OCI-LY1 (cell line): ENCODE measurements around the gene ANKS1A.

Experiments used
- H2AFZ ChIP-seq: fragments of 200-600 bp; sonication (generic), shearing (Covaris generic); 2 replicates; pipeline ENCODE4 v1.6.0; 2014; ENCODE audit warnings: antibody characterized with exemption, mild to moderate bottlenecking, low read length
- H3F3A ChIP-seq: fragments of 200-600 bp; sonication (generic), shearing (Covaris generic); 2 replicates; pipeline ENCODE4 v1.6.0; 2014; ENCODE audit warnings: mild to moderate bottlenecking, antibody characterized with exemption, low read length, moderate library complexity; ENCODE audit not compliant: insufficient read depth
- H3K27ac ChIP-seq: fragments of 200-600 bp; sonication (generic); 2 replicates; pipeline ENCODE4 v1.5.1; 2014; ENCODE audit warnings: low read length, mixed run types, mild to moderate bottlenecking, low read depth; ENCODE audit not compliant: poor library complexity, severe bottlenecking
- H3K27me3 ChIP-seq: fragments of 200-600 bp; sonication (generic); 2 replicates; pipeline ENCODE4 v1.6.0; 2014; ENCODE audit warnings: antibody characterized with exemption, mild to moderate bottlenecking, low read length, moderate library complexity; ENCODE audit not compliant: insufficient read depth
- H3K36me3 ChIP-seq: fragments of 200-600 bp; sonication (generic); 2 replicates; pipeline ENCODE4 v1.6.1; 2014; ENCODE audit warnings: mild to moderate bottlenecking, antibody characterized with exemption, low read length, moderate library complexity, mixed read lengths; ENCODE audit not compliant: insufficient read depth
- H3K4me1 ChIP-seq: fragments of 200-600 bp; sonication (generic); 2 replicates; pipeline ENCODE4 v1.5.1; 2014; ENCODE audit warnings: mild to moderate bottlenecking, low read length, moderate library complexity; ENCODE audit not compliant: insufficient read depth, severe bottlenecking
- H3K4me2 ChIP-seq: fragments of 200-600 bp; sonication (generic), shearing (Covaris generic); 2 replicates; pipeline ENCODE4 v1.6.1; 2014; ENCODE audit warnings: low read length
- H3K4me3 ChIP-seq: fragments of 200-600 bp; sonication (generic); 2 replicates; pipeline ENCODE4 v1.5.1; 2014; ENCODE audit warnings: low read length, low read depth, mild to moderate bottlenecking, mixed read lengths; ENCODE audit not compliant: poor library complexity, severe bottlenecking
- H3K79me2 ChIP-seq: fragments of 200-600 bp; shearing (Covaris generic); 2 replicates; pipeline ENCODE4 v1.6.1; 2016; ENCODE audit warnings: mixed run types, low read length, mixed read lengths; ENCODE audit not compliant: insufficient read depth
- H3K9ac ChIP-seq: fragments of 200-600 bp; sonication (generic), shearing (Covaris generic); 2 replicates; pipeline ENCODE4 v1.6.1; 2014; ENCODE audit warnings: mild to moderate bottlenecking, low read length, mixed read lengths
- H3K9me2 ChIP-seq: fragments of 200-600 bp; sonication (generic), shearing (Covaris generic); 2 replicates; pipeline ENCODE4 v1.6.1; 2014; ENCODE audit warnings: low read depth, mild to moderate bottlenecking, low read length, mixed read lengths
- H3K9me3 ChIP-seq: fragments of 200-600 bp; shearing (Covaris generic); 2 replicates; pipeline ENCODE4 v1.6.1; 2014; ENCODE audit warnings: low read length, mixed read lengths
- H4K20me1 ChIP-seq: fragments of 200-600 bp; sonication (generic), shearing (Covaris generic); 2 replicates; pipeline ENCODE4 v1.6.0; 2016; ENCODE audit warnings: mild to moderate bottlenecking, low read length; ENCODE audit not compliant: insufficient read depth
- EZH2 ChIP-seq: fragments of 200-600 bp; sonication (generic), shearing (Covaris generic); IDR thresholded peaks from 2 replicates; pipeline ENCODE4 v1.8.0; 2017; ENCODE audit warnings: borderline replicate concordance, mixed run types, mild to moderate bottlenecking, antibody characterized with exemption, low read length, moderate library complexity, mixed read lengths
- TF ChIP-seq, protein P1 (sequence below): fragments of 200-600 bp; sonication (generic), shearing (Covaris generic); IDR thresholded peaks from 2 replicates; pipeline ENCODE4 v1.5.1; 2017; ENCODE audit warnings: mild to moderate bottlenecking, antibody characterized with exemption, low read length, moderate library complexity, mixed read lengths

The ANKS1A gene

DNA sequence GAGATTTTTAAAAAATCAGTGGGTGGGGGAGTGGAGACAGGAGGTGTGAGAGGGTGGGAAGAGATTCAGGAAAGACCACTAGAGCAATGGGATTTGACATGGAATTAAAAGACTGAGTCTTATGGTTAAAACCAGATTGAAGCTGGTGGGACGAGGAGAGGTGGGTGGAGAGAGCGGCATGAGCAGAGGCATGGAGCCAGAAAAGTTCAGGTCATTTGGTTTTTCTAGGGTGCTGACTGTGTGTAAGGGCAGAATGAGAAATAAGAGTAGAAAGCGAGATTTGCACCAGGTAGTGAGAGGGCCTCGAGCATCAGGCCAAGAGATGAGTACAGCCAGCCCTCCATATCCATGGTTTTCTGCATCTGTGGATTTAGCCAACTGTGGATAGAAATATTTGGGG is 130.8 kb downstream of the ANKS1A start:
- Histone ChIP-seq H2AFZ (no peak overlapping the region), H3K9me3 (no peaks in the 10 kb centered on the region), H3K4me3 (no peak overlapping the region), H4K20me1 (no peaks in the 10 kb centered on the region), H3K9ac (no peak overlapping the region), H3K27ac (no peak overlapping the region), H3F3A (no peaks in the 10 kb centered on the region), H3K4me1 (no peaks in the 10 kb centered on the region), H3K27me3 (no peaks in the 10 kb centered on the region), H3K4me2 (no peak overlapping the region), H3K9me2 (no peaks in the 10 kb centered on the region), H3K79me2 (no peaks in the 10 kb centered on the region), H3K36me3 (peaks cover 9% of the 10 kb centered on the region; the same call in 1 of the 2 replicates)
- TF ChIP-seq, protein P1, sequence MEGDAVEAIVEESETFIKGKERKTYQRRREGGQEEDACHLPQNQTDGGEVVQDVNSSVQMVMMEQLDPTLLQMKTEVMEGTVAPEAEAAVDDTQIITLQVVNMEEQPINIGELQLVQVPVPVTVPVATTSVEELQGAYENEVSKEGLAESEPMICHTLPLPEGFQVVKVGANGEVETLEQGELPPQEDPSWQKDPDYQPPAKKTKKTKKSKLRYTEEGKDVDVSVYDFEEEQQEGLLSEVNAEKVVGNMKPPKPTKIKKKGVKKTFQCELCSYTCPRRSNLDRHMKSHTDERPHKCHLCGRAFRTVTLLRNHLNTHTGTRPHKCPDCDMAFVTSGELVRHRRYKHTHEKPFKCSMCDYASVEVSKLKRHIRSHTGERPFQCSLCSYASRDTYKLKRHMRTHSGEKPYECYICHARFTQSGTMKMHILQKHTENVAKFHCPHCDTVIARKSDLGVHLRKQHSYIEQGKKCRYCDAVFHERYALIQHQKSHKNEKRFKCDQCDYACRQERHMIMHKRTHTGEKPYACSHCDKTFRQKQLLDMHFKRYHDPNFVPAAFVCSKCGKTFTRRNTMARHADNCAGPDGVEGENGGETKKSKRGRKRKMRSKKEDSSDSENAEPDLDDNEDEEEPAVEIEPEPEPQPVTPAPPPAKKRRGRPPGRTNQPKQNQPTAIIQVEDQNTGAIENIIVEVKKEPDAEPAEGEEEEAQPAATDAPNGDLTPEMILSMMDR: no peak
- TF ChIP-seq EZH2: no peak

DNA sequence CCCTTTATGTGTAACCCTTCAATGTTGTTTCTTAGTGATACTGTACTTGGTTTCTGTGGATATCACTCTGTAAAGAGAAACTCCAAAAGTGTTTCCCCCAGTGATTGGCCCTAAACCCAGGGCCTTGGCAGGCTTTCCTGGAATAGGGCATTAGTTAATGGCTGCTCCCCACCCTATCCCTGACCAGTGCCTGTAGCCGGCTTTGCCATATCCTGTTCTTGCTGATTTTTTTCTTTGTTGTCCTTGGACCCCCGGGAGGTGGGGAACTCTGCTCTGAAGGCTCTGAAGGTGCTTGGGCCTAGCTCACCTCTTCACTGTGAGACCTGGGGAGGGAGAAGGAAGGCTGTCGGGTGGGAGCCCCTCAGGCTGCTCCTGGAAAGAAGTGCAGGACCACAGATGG is 131.9 kb downstream of the ANKS1A start:
- no peaks in the 10 kb centered on the region for H3K9me3 ChIP-seq
- TF ChIP-seq, protein P1: no peak
- TF ChIP-seq EZH2: no peak
- H3K27me3 ChIP-seq: no peaks in the 10 kb centered on the region
- H2AFZ ChIP-seq: no peak overlapping the region
- no peak overlapping the region for H3K27ac ChIP-seq
- H3K36me3 ChIP-seq: peaks cover 9% of the 10 kb centered on the region; the same call in 1 of the 2 replicates
- no peaks in the 10 kb centered on the region for H3K9me2 ChIP-seq
- no peak overlapping the region for H3K4me2 ChIP-seq
- no peak overlapping the region for H3K9ac ChIP-seq
- H4K20me1 ChIP-seq: no peaks in the 10 kb centered on the region
- H3F3A ChIP-seq: no peaks in the 10 kb centered on the region
- H3K79me2 ChIP-seq: no peaks in the 10 kb centered on the region
- no peak overlapping the region for H3K4me3 ChIP-seq
- no peaks in the 10 kb centered on the region for H3K4me1 ChIP-seq

- H3K4me1 ChIP-seq: no peaks in the 10 kb centered on the region
- no peak for TF ChIP-seq EZH2
- TF ChIP-seq, protein P1: no peak
- no peak overlapping the region for H3K4me2 ChIP-seq
Observed at GRCh38 chr6:35023091-35024000, 134.3 kb downstream of the ANKS1A start.

More at GRCh38 chr6:35023091-35024000, 134.3 kb downstream of the ANKS1A start:
- Histone ChIP-seq H2AFZ (no peak overlapping the region), H3K4me3 (no peak overlapping the region), H3F3A (no peaks in the 10 kb centered on the region), H3K9ac (no peak overlapping the region), H4K20me1 (no peaks in the 10 kb centered on the region), H3K79me2 (no peaks in the 10 kb centered on the region), H3K36me3 (no peaks in the 10 kb centered on the region), H3K9me3 (no peaks in the 10 kb centered on the region), H3K27me3 (no peaks in the 10 kb centered on the region), H3K27ac (no peak overlapping the region), H3K9me2 (no peaks in the 10 kb centered on the region)
